ENCODE measurements around the gene ARPC1A. TPM values are rescaled to one million over a fixed set of nuclear protein-coding genes. Genes with fewer than 3 reads are reported as not detected.

ARPC1A gene
- 241 and 242 TPM in 2 replicates for total RNA-seq

DNA sequence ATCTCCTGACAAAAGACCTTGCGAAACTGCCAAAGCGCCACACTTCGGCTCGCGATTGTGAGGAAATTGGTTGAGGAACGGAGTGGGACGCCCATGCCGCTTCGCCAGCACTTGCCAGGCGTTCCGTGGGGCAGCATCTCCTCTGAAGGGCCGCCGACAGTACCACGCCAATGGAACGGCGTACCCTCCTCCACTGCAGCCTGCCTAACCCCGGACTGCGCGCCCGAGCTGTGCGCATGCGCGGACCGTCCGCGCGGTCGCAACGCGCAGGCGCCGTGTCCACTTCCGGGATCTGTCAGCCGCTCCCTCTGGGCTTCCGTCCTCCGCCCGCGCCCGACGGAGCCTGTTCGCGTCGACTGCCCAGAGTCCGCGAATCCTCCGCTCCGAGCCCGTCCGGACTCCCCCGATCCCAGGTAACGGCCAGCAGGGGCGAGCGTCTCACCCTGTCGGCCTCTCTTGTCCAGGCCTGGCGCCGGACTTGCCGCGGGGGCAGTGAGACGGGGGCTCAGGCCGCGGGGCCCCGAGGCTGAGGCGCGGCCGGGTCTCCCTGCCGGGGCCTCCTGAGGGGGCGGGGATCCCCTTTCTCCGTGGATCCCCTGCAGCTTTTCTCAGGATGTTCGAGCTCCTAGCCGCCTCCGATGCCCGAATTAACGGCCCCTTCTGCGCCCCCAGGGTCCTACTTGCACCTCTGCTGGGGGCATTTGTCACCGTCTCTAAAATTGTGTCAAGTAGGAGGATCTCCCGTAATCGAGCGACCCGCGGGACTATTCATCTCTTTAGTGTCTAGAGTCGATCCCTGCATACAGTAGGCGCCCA, at the start of gene ARPC1A:
ARPC1A (plus strand) TSS at position 307 of the 816 bp plus-strand sequence. CDS start 7,456 bp downstream, outside the sequence.

DNA sequence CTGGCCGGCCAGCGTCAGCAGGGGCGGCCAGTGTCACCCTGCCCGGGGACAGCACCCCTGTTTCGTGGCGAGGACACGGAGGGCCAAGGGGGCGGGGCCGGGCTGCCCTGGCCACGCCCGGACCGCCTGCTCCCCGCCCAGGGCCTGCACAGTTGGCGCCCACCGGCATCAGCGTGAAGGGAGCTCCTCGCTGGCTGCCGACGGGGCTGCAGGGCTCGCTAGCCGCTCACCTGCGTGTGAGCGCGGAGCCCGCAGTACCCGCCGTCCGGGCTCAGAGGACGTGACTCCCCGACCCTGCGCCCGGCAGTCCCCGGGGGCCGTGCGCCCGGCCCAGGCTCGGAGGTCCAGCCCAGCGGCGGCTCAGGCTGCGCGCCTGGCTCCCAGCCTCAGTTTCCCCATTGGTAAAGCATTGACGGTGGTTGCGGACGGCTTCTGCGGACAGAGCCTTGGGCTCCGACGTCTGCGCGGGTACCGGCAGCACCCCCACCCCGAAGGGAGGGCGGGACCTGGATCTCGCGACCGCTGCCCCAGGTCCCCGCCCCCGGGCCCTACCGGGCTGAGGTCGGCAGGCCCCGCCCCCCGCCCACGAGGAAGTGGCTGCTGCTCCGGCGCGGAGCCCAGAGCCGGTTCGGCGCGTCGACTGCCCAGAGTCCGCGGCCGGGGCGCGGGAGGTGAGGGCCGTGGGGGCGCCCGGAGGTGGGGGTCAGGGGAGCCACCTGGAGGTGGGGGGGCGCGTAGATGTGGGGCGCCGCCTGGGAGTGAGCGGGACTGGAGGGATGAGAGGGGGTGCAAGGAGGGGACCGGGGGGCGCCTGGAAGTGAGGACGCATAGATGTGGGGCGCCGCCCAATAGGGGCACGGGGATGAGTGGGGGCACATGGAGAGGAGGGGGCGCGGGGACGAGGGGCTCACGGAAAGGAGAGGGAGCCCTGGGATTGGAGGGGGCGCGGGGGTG, 48.7 kb downstream of the ARPC1A start, which contains the start of gene ARPC1B:
ARPC1B (plus strand) TSS at position 620 of the 954 bp plus-strand sequence. CDS start 10,985 bp downstream, outside the sequence.

GRCh38 chr7:99408379-99409191, 82.9 kb downstream of the ARPC1A start, which contains the start of the genes BUD31 and PDAP1:
BUD31 (plus strand) TSS chr7:99408969; CDS start chr7:99411093, 2,124 bp downstream.
PDAP1 (minus strand) TSS chr7:99408597; CDS start chr7:99408548, 49 bp downstream.

Other genes starting within 250 kb of the ARPC1A start
- gene SMURF1, start 181.8 kb upstream of the ARPC1A start, total RNA-seq = 20.9 and 21.6 TPM in 2 replicates
- not detected in 2 replicates for gene KPNA7, start 117.8 kb upstream of the ARPC1A start, total RNA-seq
- gene MYH16, start 53.1 kb upstream of the ARPC1A start, total RNA-seq = not detected in 2 replicates
- 818 and 938 TPM in 2 replicates for gene ARPC1B, start 48.8 kb downstream of the ARPC1A start, total RNA-seq
- 45.3 and 47.7 TPM in 2 replicates for gene PDAP1, start 82.7 kb downstream of the ARPC1A start, total RNA-seq
- 153 and 167 TPM in 2 replicates for gene BUD31, start 83.1 kb downstream of the ARPC1A start, total RNA-seq
- 5.0 and 6.7 TPM in 2 replicates for gene PTCD1, start 112.9 kb downstream of the ARPC1A start, total RNA-seq
- 17.2 and 18.4 TPM in 2 replicates for gene CPSF4, start 113.0 kb downstream of the ARPC1A start, total RNA-seq
- 310 and 525 TPM in 2 replicates for gene ATP5MF, start 140.3 kb downstream of the ARPC1A start, total RNA-seq
- gene ZNF789, start 147.0 kb downstream of the ARPC1A start, total RNA-seq = 5.3 and 7.2 TPM in 2 replicates
- gene ZNF394, start 174.4 kb downstream of the ARPC1A start, total RNA-seq = 26.2 TPM in 2 replicates
- gene ZKSCAN5, start 178.8 kb downstream of the ARPC1A start, total RNA-seq = 11.6 and 11.8 TPM in 2 replicates
- gene FAM200A, start 226.2 kb downstream of the ARPC1A start, total RNA-seq = 4.8 and 5.2 TPM in 2 replicates
- gene ZNF655, start 232.7 kb downstream of the ARPC1A start, total RNA-seq = 44.4 and 51.4 TPM in 2 replicates

All from aortic smooth muscle cell (primary cell).